ENCODE results near the gene RPS6KA2.

Gene RPS6KA2

DNA sequence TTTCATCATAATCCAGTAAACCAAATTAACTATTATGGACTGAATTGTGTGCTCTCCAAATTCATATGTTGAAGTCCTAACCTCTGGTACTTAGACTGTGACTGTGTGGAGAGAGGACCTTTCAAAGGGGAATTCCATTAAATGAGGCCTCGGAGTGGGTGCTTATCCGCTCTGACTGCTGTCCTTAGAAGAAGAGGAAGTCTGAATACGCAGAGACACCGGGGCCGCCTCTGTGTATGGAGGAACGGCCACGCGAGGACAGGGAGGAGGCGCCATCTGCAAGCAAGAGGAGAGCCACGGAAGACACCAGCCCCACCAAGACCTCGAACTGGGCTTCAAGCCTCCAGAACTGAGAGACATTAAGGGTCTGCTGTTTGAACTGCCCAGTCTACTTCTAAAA, 35.6 kb upstream of the RPS6KA2 start:
- TF ChIP-seq, protein P1, sequence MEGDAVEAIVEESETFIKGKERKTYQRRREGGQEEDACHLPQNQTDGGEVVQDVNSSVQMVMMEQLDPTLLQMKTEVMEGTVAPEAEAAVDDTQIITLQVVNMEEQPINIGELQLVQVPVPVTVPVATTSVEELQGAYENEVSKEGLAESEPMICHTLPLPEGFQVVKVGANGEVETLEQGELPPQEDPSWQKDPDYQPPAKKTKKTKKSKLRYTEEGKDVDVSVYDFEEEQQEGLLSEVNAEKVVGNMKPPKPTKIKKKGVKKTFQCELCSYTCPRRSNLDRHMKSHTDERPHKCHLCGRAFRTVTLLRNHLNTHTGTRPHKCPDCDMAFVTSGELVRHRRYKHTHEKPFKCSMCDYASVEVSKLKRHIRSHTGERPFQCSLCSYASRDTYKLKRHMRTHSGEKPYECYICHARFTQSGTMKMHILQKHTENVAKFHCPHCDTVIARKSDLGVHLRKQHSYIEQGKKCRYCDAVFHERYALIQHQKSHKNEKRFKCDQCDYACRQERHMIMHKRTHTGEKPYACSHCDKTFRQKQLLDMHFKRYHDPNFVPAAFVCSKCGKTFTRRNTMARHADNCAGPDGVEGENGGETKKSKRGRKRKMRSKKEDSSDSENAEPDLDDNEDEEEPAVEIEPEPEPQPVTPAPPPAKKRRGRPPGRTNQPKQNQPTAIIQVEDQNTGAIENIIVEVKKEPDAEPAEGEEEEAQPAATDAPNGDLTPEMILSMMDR (IDR thresholded peaks at IDR 0.05; ENCODE audit: control insufficient read depth, extremely low read depth, insufficient read depth) = no peak
- no peak for DNase-seq (ENCODE audit: low read depth)
- no peak overlapping the region for H3K4me3 ChIP-seq (ENCODE audit: low read depth, low read length)

DNA sequence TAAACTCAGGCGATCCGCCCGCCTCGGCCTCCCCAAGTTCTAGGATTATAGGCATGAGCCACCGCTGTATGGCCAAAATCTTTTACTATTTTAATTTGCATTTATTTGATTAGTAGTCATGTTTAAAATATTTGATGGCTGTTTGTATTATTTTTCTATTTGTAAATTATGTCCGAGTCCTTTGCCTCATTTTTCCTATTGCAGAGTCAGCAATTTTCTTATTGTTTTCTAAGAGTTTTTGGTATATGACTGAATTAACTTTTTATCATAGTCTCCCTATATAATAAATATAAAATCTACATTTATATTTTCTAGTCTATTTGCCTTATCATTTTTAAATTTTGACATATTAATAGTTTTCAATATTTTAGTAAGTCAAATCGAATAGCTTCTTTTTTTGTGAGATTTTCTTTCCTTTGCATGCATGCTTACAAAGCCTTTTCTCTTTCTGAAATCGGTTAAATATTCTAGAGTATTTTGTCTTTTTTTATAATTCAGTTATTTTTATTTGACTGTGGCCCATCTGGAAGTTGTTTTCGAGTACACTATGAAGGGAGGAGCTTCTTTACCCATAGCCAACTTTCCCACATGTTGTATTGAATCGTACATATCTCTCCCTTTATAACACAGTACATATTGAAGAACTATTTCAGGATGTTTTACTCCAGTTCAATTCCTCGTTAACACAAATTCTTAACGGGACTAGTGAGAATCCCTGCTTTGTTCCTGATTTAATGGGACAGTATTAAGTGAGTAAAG, 34.5 kb upstream of the RPS6KA2 start:
- no peak overlapping the region for H3K4me3 ChIP-seq (ENCODE audit: low read depth, low read length)
- TF ChIP-seq, protein P1 (IDR thresholded peaks at IDR 0.05; ENCODE audit: control insufficient read depth, extremely low read depth, insufficient read depth) = no peak
- DNase-seq (ENCODE audit: low read depth) = no peak

DNA sequence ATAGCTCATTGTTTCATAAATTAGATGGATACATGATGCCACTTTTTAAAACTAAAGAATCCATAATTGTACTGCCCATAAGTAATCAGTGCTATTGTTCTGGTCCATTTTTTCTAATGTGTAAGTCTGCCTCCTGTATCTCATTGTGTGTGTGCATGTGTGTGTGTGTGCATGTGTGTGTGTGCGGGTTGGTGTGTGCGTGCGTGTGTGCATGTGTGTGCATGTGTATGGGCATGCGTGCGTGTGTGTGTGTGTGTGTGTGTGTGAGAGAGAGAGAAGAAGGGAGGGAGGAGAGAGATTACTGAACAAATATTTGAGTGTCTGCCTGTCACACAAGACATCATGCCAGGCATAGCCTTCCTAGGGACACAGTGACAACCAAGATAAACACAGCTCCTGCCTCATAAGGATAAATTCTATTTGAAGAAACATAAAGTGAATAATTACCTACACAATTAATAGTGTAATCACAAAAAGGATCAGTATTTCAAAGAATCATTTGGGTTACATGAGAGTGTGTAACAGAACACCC, 33.2 kb upstream of the RPS6KA2 start:
- no peak overlapping the region for H3K4me3 ChIP-seq (ENCODE audit: low read depth, low read length)
- DNase-seq (ENCODE audit: low read depth) = peak; percentile 75
- TF ChIP-seq, protein P1 (IDR thresholded peaks at IDR 0.05; ENCODE audit: control insufficient read depth, extremely low read depth, insufficient read depth) = no peak

DNA sequence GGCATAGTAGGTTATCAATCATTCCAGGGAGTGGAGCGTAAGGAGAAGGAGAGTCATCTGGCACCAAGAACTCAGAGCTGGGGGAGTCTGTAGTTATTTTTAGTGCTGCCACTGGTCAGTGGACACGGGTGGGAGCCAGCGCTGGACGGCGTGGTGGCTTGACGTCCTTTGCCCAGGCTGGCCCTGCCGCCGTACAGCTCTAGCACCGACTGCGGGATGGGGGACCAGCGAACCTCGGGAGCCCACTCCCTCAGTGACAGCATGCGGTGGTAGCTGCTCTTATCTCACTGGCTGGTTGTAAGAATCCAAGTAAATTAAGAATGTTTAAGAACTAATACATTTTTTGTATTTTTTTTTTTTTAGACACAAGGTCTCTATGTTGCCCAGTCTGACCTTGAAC, 32.5 kb upstream of the RPS6KA2 start:
- H3K4me3 ChIP-seq (ENCODE audit: low read depth, low read length) = no peak overlapping the region
- TF ChIP-seq, protein P1 (IDR thresholded peaks at IDR 0.05; ENCODE audit: control insufficient read depth, extremely low read depth, insufficient read depth) = no peak
- DNase-seq (ENCODE audit: low read depth) = no peak

DNA sequence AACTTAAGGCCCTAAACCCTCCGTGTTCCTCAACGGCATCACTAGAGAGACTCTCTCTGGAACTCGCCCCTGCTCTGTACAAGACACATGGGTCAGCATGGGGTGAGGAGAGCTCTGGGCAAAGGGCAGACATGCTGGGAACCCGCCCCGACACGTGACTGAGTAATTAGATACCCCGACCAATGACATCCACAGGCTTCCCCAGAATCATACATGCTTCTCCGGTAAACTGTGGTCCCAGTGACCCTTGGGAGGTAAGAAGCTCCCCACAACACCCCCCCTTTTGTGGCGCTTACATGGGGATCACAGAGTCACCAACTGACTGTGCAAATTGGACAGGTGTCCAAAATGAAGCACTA, 31.7 kb upstream of the RPS6KA2 start:
- no peak overlapping the region for H3K4me3 ChIP-seq (ENCODE audit: low read depth, low read length)
- TF ChIP-seq, protein P1 (IDR thresholded peaks at IDR 0.05; ENCODE audit: control insufficient read depth, extremely low read depth, insufficient read depth) = no peak
- no peak for DNase-seq (ENCODE audit: low read depth)

DNA sequence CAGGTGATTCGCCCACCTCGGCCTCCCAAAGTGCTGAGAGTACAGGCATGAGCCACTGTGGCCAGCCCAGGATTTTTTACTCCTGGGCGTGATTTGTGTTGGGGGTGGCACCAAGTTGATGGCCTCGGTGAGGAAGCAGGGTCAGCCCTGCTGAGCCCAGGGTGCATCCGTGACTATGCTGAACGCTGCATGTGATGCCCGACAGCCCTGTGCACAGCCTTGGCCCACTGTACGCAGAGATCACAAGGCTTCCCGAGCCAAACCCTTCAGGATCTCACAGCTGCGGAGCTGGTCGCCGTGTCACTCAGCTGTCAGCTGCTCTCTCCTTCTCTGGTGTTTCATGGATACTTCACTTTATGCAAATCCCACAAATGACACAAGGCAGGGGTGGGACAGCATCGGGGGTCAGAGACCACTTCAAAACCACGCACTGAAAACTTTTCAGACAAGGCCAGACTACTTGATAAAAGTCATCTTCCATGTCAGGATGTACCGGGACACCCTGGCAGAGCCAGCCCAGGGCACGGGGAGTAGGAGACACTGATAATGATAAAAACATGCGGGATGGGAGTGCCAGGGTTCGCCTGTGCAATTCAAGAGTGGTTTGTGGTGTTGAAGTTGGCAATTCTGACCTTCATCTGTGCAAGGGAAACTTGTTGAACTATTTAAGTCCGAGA, 31.2 kb upstream of the RPS6KA2 start:
- DNase-seq (ENCODE audit: low read depth) = no peak
- TF ChIP-seq, protein P1 (IDR thresholded peaks at IDR 0.05; ENCODE audit: control insufficient read depth, extremely low read depth, insufficient read depth) = no peak
- H3K4me3 ChIP-seq (ENCODE audit: low read depth, low read length) = no peak overlapping the region

Measured in LNCaP clone FGC (cell line).